NB4 (cell line): ENCODE data around the gene JAML.

Source experiments
- MYC ChIP-seq: IDR thresholded peaks from 2 replicates; pipeline ENCODE4 v1.6.1; 2011; ENCODE audit warnings: low read depth, low read length
- TF ChIP-seq, protein P1 (sequence below): IDR thresholded peaks from one replicate; pipeline ENCODE4 v1.5.1; 2012; ENCODE audit warnings: low read depth, low read length
- TF ChIP-seq, protein P2 (sequence below): IDR thresholded peaks from 2 replicates; pipeline ENCODE4 v1.6.1; 2011; ENCODE audit warnings: low read depth, low read length

DNA sequence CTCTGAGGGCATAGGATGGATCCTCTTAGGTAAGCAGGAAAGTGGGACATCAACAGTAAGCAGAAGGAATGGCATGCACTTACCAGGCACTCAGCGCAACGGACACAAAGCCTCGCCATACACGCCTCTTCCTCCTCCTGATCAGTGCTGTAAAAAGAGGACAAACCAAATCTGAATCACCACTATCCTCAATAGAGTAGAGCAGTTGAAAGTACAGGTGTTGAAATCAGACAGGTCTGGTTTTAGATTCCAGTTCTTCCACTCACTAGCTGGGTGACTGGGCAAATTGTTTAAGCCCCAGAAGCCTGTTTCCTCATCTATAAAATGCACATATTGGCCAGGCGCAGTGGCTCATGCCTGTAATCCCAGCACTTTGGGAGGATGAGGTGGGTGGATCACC is 8.6 kb upstream of the JAML start:
- TF ChIP-seq, protein P1, sequence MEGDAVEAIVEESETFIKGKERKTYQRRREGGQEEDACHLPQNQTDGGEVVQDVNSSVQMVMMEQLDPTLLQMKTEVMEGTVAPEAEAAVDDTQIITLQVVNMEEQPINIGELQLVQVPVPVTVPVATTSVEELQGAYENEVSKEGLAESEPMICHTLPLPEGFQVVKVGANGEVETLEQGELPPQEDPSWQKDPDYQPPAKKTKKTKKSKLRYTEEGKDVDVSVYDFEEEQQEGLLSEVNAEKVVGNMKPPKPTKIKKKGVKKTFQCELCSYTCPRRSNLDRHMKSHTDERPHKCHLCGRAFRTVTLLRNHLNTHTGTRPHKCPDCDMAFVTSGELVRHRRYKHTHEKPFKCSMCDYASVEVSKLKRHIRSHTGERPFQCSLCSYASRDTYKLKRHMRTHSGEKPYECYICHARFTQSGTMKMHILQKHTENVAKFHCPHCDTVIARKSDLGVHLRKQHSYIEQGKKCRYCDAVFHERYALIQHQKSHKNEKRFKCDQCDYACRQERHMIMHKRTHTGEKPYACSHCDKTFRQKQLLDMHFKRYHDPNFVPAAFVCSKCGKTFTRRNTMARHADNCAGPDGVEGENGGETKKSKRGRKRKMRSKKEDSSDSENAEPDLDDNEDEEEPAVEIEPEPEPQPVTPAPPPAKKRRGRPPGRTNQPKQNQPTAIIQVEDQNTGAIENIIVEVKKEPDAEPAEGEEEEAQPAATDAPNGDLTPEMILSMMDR: no peak
- TF ChIP-seq, protein P2, sequence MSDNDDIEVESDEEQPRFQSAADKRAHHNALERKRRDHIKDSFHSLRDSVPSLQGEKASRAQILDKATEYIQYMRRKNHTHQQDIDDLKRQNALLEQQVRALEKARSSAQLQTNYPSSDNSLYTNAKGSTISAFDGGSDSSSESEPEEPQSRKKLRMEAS: no peak
- no peak for TF ChIP-seq MYC
